Fibroblast of skin of abdomen (primary cell): ENCODE measurements around the gene PIK3R1.
A peak's percentile ranks its signal among the peaks of the same experiment; 100 is the strongest.

ENCODE experiments used
- DNase-seq: peaks from one replicate; pipeline ENCODE4 v3.0.0-alpha.2; 2013

PIK3R1 gene

GRCh38 chr5:68252673-68253623 lies 37.4 kb downstream of the PIK3R1 start:
- DNase-seq = peak; percentile 74

- DNase-seq = peak; percentile 73
These were observed 38.3 kb downstream of the PIK3R1 start for GRCh38 chr5:68253624-68254585.

GRCh38 chr5:68254810-68255209 lies 39.3 kb downstream of the PIK3R1 start:
- DNase-seq = no peak

GRCh38 chr5:68255305-68256120 lies 40.0 kb downstream of the PIK3R1 start:
- no peak for DNase-seq

GRCh38 chr5:68257210-68257609 lies 41.7 kb downstream of the PIK3R1 start:
- no peak for DNase-seq

- no peak for DNase-seq
These were observed 43.0 kb downstream of the PIK3R1 start for GRCh38 chr5:68258531-68258930.

GRCh38 chr5:68259700-68260099 lies 44.1 kb downstream of the PIK3R1 start:
- DNase-seq = no peak

- DNase-seq = no peak
These were observed 44.9 kb downstream of the PIK3R1 start for GRCh38 chr5:68260467-68260866.

GRCh38 chr5:68261169-68261568 lies 45.6 kb downstream of the PIK3R1 start:
- no peak for DNase-seq

- DNase-seq = no peak
These were observed 46.1 kb downstream of the PIK3R1 start for GRCh38 chr5:68261569-68262065.

- peak; percentile 64 for DNase-seq
These were observed 48.7 kb downstream of the PIK3R1 start for GRCh38 chr5:68264024-68264956.

GRCh38 chr5:68265347-68265746 lies 49.8 kb downstream of the PIK3R1 start:
- DNase-seq = no peak

GRCh38 chr5:68265822-68266395 lies 50.4 kb downstream of the PIK3R1 start:
- no peak for DNase-seq

- no peak for DNase-seq
These were observed 50.9 kb downstream of the PIK3R1 start for GRCh38 chr5:68266457-68266856.

GRCh38 chr5:68267066-68267465 lies 51.5 kb downstream of the PIK3R1 start:
- no peak for DNase-seq

GRCh38 chr5:68268101-68268851 lies 52.7 kb downstream of the PIK3R1 start:
- no peak for DNase-seq

- no peak for DNase-seq
These were observed 53.2 kb downstream of the PIK3R1 start for GRCh38 chr5:68268852-68269130.

GRCh38 chr5:68269820-68270219 lies 54.3 kb downstream of the PIK3R1 start:
- DNase-seq = no peak

GRCh38 chr5:68270399-68270975 lies 54.9 kb downstream of the PIK3R1 start:
- no peak for DNase-seq

- DNase-seq = no peak
These were observed 55.6 kb downstream of the PIK3R1 start for GRCh38 chr5:68271124-68271523.
